Loucy (cell line): Measurements from ENCODE around the gene MAP6.

Experiments
- H2AFZ ChIP-seq: fragments of 200-600 bp; sonication (generic); 2 replicates; pipeline ENCODE4 v1.6.0; 2016; ENCODE audit warnings: antibody characterized with exemption, mild to moderate bottlenecking, low read length, moderate library complexity
- H3F3A ChIP-seq: fragments of 200-600 bp; 2 replicates; pipeline ENCODE4 v1.6.0; 2016; ENCODE audit warnings: antibody characterized with exemption, low read depth, mild to moderate bottlenecking
- H3K27me3 ChIP-seq: fragments of 200-600 bp; sonication (generic); 2 replicates; pipeline ENCODE4 v1.6.1; 2014; ENCODE audit warnings: low read length, mild to moderate bottlenecking; ENCODE audit not compliant: insufficient read depth, poor library complexity, severe bottlenecking
- H3K36me3 ChIP-seq: fragments of 200-600 bp; sonication (generic); 2 replicates; pipeline ENCODE4 v1.6.1; 2016; ENCODE audit warnings: low read length; ENCODE audit not compliant: insufficient read depth
- H3K4me1 ChIP-seq: fragments of 200-600 bp; sonication (generic); 2 replicates; pipeline ENCODE4 v1.5.1; 2014; ENCODE audit warnings: low read length, mild to moderate bottlenecking; ENCODE audit not compliant: insufficient read depth, poor library complexity, severe bottlenecking
- H3K4me2 ChIP-seq: fragments of 200-600 bp; sonication (generic); 2 replicates; pipeline ENCODE4 v1.6.0; 2014; ENCODE audit warnings: antibody characterized with exemption, low read length, low read depth, mild to moderate bottlenecking; ENCODE audit not compliant: poor library complexity, severe bottlenecking
- H3K4me3 ChIP-seq: fragments of 200-600 bp; sonication (generic); 2 replicates; pipeline ENCODE4 v1.5.1; 2014; ENCODE audit warnings: low read length, mild to moderate bottlenecking, mixed read lengths; ENCODE audit not compliant: poor library complexity, severe bottlenecking
- H3K79me2 ChIP-seq: fragments of 200-600 bp; sonication (generic); 2 replicates; pipeline ENCODE4 v1.6.1; 2014; ENCODE audit warnings: low read length; ENCODE audit not compliant: insufficient read depth
- H3K9ac ChIP-seq: fragments of 200-600 bp; sonication (generic); 2 replicates; pipeline ENCODE4 v1.6.0; 2014; ENCODE audit warnings: mild to moderate bottlenecking, low read depth, low read length, moderate library complexity; ENCODE audit not compliant: poor library complexity, severe bottlenecking
- H3K9me2 ChIP-seq: fragments of 200-600 bp; sonication (generic); replicated peaks from 2 replicates; pipeline ENCODE4 v1.6.1; 2016; ENCODE audit warnings: low read depth, low read length, mixed read lengths
- H3K9me3 ChIP-seq: fragments of 200-600 bp; sonication (generic); 2 replicates; pipeline ENCODE4 v1.6.1; 2014; ENCODE audit warnings: mild to moderate bottlenecking, antibody characterized with exemption, low read length, low read depth; ENCODE audit not compliant: insufficient read depth
- H4K20me1 ChIP-seq: fragments of 200-600 bp; sonication (generic); 2 replicates; pipeline ENCODE4 v1.6.0; 2014; ENCODE audit warnings: antibody characterized with exemption, low read length, mild to moderate bottlenecking; ENCODE audit not compliant: insufficient read depth, poor library complexity, severe bottlenecking
- EZH2phosphoT487 ChIP-seq: fragments of 200-600 bp; IDR thresholded peaks from 2 replicates; pipeline ENCODE4 v1.6.1; 2018; ENCODE audit warnings: antibody characterized with exemption, mild to moderate bottlenecking, moderate library complexity, borderline replicate concordance
- TF ChIP-seq, protein P1 (sequence below): fragments of 200-600 bp; sonication (generic); conservative IDR thresholded peaks from 2 replicates; pipeline ENCODE4 v1.5.1; 2014; ENCODE audit warnings: mild to moderate bottlenecking, antibody characterized with exemption, low read length

Gene MAP6

DNA sequence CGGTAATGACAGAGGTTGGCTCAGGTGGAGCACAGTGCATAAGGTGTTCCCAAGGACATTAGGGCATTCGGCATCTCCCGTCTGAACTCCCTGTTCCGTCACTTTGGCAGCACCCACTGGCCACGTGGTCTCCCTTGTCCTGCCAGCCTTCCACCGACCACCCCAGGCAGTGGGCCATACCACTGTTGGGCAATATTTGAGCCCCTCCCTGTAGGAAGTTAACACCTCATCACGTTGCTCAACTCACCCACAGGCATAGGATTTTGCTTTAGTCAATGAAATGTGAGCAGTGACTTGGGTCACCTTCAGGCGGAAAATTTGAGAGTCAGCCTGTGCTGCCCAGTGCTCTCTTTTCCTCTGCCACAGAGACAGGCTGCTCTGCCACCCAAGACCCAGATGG, 62.7 kb downstream of the MAP6 start:
- H3K36me3 ChIP-seq = no peaks in the 10 kb centered on the region
- H3F3A ChIP-seq = no peaks in the 10 kb centered on the region
- H3K9me2 ChIP-seq = no peaks in the 10 kb centered on the region
- no peaks in the 10 kb centered on the region for H3K79me2 ChIP-seq
- no peak overlapping the region for H2AFZ ChIP-seq
- H3K9ac ChIP-seq = no peak overlapping the region
- peaks cover 7% of the 10 kb centered on the region for H3K4me1 ChIP-seq
- no peak overlapping the region for H3K4me3 ChIP-seq
- no peaks in the 10 kb centered on the region for H4K20me1 ChIP-seq
- TF ChIP-seq, protein P1, sequence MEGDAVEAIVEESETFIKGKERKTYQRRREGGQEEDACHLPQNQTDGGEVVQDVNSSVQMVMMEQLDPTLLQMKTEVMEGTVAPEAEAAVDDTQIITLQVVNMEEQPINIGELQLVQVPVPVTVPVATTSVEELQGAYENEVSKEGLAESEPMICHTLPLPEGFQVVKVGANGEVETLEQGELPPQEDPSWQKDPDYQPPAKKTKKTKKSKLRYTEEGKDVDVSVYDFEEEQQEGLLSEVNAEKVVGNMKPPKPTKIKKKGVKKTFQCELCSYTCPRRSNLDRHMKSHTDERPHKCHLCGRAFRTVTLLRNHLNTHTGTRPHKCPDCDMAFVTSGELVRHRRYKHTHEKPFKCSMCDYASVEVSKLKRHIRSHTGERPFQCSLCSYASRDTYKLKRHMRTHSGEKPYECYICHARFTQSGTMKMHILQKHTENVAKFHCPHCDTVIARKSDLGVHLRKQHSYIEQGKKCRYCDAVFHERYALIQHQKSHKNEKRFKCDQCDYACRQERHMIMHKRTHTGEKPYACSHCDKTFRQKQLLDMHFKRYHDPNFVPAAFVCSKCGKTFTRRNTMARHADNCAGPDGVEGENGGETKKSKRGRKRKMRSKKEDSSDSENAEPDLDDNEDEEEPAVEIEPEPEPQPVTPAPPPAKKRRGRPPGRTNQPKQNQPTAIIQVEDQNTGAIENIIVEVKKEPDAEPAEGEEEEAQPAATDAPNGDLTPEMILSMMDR = no peak
- no peak for TF ChIP-seq EZH2phosphoT487
- H3K9me3 ChIP-seq = no peaks in the 10 kb centered on the region
- H3K4me2 ChIP-seq = no peak overlapping the region
- H3K27me3 ChIP-seq = peaks cover 6% of the 10 kb centered on the region

DNA sequence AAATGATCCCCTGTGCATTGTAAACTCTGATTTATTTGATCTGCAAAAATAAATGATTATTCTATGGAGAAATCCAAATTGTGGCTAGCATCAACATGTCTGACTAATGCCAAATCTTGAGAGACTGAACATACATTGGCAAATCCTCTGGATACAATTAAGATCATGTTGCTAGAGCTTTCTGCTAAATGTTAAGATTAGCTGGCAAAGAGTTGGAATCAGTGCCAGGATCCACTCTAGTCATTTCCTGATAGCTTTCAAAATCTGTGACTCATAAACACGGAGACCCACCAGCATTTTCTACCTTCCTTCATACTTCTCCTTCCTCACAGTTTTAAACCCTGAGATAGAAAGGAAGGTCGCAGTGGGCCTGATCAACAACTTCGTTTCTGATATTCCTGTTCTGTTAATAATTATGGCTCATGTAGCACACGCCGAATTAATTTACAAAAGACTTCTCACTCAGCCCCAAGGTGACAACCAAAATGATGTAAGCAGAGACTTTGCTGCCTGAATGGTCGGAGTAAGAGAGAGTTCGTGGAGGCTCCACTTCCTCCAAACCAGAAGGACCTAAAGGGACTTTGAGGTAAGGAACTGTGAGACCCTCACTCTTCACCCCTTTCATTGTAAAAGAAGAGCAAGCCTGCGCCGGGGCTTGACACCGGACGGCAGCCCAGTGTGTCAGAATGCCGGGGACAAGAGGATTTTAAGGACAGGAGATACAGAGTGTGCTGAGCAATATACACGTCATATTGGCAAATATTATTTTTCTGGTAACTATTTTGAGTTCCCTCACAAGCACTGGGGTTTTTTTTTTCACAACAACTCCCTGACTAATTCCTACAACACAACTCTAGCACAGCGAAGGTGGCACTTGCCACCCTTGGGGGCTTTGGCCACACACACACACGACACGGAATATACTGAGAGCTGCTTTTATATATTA, 64.8 kb downstream of the MAP6 start:
- Histone ChIP-seq H3K9ac (no peak overlapping the region), H3F3A (no peaks in the 10 kb centered on the region), H2AFZ (no peak overlapping the region), H3K36me3 (no peaks in the 10 kb centered on the region), H3K4me1 (peaks cover 7% of the 10 kb centered on the region), H3K9me3 (no peaks in the 10 kb centered on the region), H4K20me1 (no peaks in the 10 kb centered on the region), H3K27me3 (peaks cover 6% of the 10 kb centered on the region), H3K4me2 (no peak overlapping the region), H3K9me2 (no peaks in the 10 kb centered on the region), H3K4me3 (no peak overlapping the region), H3K79me2 (no peaks in the 10 kb centered on the region)
- no peak for TF ChIP-seq EZH2phosphoT487
- TF ChIP-seq, protein P1 = no peak

DNA sequence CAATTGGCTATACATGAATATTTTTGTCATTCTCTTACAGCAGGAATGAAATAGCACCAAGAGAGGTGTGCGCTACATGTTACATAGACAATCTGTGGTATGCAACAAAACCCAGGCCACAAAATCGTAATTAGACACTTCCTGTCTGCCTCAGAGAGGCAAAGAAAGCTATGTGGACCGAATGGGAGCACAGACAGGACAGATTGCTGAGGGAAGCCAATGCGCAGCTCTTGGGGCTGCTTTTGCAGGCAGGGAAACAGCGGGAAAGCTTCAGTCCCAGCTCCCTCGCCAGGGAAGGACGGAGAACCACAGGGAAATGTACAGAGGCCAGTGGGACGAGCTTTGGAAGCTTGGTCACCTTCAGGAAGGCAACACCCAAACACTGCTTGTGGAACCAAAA, 65.9 kb downstream of the MAP6 start:
- Histone ChIP-seq H3K9me3 (no peaks in the 10 kb centered on the region), H3K36me3 (no peaks in the 10 kb centered on the region), H3K79me2 (no peaks in the 10 kb centered on the region), H3K4me1 (peaks cover 7% of the 10 kb centered on the region), H3K27me3 (peaks cover 6% of the 10 kb centered on the region), H3K9me2 (no peaks in the 10 kb centered on the region), H4K20me1 (no peaks in the 10 kb centered on the region), H2AFZ (no peak overlapping the region), H3K9ac (no peak overlapping the region), H3K4me2 (no peak overlapping the region), H3K4me3 (no peak overlapping the region), H3F3A (no peaks in the 10 kb centered on the region)
- TF ChIP-seq, protein P1 = no peak
- TF ChIP-seq EZH2phosphoT487 = no peak
